ENCODE results near the gene SLTM. TPM values are rescaled to one million over a fixed set of nuclear protein-coding genes. Genes with fewer than 3 reads are reported as not detected.
"Not testable (repeated sequence)": the region's sequence is repeated elsewhere in the genome, so short reads cannot be mapped to it uniquely, and the experiment has no call there.

Gene SLTM
- total RNA-seq, 4 donors from 2014 or later, result 95.9 to 157 (median 123) TPM

GRCh38 chr15:58919232-58919631, 14.2 kb downstream of the SLTM start:
- ATAC-seq (ENCODE audit: low FRiP score) (no peak), DNase-seq (ENCODE audit: low spot score) (no peak)
- TF ChIP-seq CTCF (IDR thresholded peaks at IDR 0.05), result no peak

- DNase-seq (ENCODE audit: low spot score), result no peak
- no peak for TF ChIP-seq CTCF (IDR thresholded peaks at IDR 0.05)
- peak; percentile 94 for ATAC-seq (ENCODE audit: low FRiP score)
Measured at GRCh38 chr15:58918239-58918638, 15.2 kb downstream of the SLTM start.

GRCh38 chr15:58917613-58918129, 15.8 kb downstream of the SLTM start:
- DNase-seq (ENCODE audit: low spot score); ATAC-seq (ENCODE audit: low FRiP score): not testable (repeated sequence)

GRCh38 chr15:58916962-58917361, 16.5 kb downstream of the SLTM start:
- ATAC-seq (ENCODE audit: low FRiP score) (no peak), DNase-seq (ENCODE audit: low spot score) (no peak)
- no peak for TF ChIP-seq CTCF (IDR thresholded peaks at IDR 0.05)

GRCh38 chr15:58910456-58910855, 23.0 kb downstream of the SLTM start:
- DNase-seq (ENCODE audit: low spot score) (no peak), ATAC-seq (ENCODE audit: low FRiP score) (no peak)
- no peak for TF ChIP-seq CTCF (IDR thresholded peaks at IDR 0.05)

GRCh38 chr15:58909616-58910015, 23.9 kb downstream of the SLTM start:
- TF ChIP-seq CTCF (IDR thresholded peaks at IDR 0.05), result no peak
- DNase-seq (ENCODE audit: low spot score), result no peak
- ATAC-seq (ENCODE audit: low FRiP score), result no peak

GRCh38 chr15:58908550-58909309, 24.7 kb downstream of the SLTM start:
- no peak for ATAC-seq (ENCODE audit: low FRiP score)
- no peak for DNase-seq (ENCODE audit: low spot score)
- TF ChIP-seq CTCF (IDR thresholded peaks at IDR 0.05), result no peak
